Measurements from ENCODE around the gene PTPRM. TPM values are rescaled to one million over a fixed set of nuclear protein-coding genes. Genes with fewer than 3 reads are reported as not detected.

PTPRM gene
- total RNA-seq, 4 donors from 2014 or later = 206 to 337 (median 255) TPM

DNA sequence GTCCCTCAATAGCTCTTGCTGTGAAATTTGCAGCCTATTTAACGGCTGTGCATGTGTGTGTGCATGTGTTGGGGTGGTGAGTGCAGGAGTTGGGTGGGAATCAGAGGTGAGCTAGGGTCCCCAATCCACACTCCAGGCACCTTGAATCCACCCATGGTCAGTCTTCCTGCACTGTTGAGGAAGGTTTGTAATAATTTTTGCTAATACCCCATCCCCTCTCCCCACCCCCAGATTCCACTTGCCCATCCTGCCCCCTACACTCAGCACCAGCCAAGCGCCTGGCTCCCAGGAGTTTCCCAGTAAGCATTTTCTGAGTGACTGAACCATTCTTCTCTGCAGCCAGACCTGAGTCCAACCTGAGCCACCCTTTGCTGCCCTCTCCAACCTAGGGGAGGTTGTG lies 833.7 kb downstream of the PTPRM start:
- TF ChIP-seq, protein P1, sequence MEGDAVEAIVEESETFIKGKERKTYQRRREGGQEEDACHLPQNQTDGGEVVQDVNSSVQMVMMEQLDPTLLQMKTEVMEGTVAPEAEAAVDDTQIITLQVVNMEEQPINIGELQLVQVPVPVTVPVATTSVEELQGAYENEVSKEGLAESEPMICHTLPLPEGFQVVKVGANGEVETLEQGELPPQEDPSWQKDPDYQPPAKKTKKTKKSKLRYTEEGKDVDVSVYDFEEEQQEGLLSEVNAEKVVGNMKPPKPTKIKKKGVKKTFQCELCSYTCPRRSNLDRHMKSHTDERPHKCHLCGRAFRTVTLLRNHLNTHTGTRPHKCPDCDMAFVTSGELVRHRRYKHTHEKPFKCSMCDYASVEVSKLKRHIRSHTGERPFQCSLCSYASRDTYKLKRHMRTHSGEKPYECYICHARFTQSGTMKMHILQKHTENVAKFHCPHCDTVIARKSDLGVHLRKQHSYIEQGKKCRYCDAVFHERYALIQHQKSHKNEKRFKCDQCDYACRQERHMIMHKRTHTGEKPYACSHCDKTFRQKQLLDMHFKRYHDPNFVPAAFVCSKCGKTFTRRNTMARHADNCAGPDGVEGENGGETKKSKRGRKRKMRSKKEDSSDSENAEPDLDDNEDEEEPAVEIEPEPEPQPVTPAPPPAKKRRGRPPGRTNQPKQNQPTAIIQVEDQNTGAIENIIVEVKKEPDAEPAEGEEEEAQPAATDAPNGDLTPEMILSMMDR (IDR thresholded peaks at IDR 0.05; ENCODE audit: low read depth) = no peak

DNA sequence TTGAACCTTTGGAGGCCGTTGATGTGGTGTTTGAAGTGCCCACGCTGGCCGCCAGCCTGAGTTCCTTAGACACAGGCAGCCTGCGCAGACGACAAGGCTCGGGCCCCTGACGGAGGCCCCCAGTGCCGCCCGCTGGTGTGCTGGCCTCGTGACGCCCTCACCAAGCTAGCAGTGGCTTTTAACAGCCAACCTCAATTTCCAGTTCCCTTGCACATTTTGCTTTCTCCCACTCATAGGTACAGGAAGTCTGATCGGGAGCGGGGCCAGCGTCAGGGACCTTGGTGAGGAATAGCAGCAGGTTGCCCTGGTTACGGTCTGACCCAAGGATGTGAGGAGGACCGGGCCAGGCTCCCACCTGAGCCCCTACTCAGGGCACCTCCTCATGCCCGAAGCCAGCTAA lies 834.5 kb downstream of the PTPRM start:
- TF ChIP-seq, protein P1 (IDR thresholded peaks at IDR 0.05; ENCODE audit: low read depth) = no peak

DNA sequence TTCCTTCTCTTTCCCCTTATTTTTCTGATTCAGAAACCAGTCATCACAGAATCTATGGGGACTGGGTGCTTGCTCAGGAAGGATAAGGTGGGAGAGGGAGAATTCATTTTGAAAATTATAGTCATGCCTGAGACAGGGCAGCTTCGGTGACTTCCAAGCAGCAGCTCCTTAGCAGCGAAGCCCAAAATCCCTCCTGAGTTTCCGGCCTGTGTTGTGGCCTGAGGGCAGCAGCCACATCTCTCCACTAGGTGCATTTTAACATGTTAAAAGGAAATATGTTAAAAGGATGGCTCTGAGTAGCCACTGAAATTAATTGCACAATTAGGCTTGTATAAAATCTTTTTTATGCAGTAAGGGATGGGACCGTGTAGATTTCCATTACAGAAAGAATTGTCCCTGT lies 835.1 kb downstream of the PTPRM start:
- TF ChIP-seq, protein P1 (IDR thresholded peaks at IDR 0.05; ENCODE audit: low read depth) = no peak

DNA sequence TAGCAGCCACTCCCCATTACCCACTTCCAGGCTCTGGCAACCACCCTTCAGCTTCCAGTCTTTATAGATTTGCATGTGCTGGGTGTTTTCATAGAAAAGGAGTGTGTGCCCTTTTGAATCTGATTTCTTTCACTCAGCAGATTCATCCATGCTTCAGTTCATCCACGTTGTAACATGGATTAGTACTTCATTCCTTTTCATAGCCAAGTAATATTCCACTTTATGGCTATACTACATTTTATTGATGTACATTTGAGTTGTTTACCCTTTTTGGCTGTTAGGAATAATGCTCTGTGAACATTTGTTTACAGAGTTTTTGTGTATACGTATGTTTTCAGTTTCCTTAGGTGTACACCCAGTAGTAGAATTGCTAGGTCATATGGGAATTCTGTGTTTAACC lies 836.6 kb downstream of the PTPRM start:
- TF ChIP-seq, protein P1 (IDR thresholded peaks at IDR 0.05; ENCODE audit: low read depth) = no peak

DNA sequence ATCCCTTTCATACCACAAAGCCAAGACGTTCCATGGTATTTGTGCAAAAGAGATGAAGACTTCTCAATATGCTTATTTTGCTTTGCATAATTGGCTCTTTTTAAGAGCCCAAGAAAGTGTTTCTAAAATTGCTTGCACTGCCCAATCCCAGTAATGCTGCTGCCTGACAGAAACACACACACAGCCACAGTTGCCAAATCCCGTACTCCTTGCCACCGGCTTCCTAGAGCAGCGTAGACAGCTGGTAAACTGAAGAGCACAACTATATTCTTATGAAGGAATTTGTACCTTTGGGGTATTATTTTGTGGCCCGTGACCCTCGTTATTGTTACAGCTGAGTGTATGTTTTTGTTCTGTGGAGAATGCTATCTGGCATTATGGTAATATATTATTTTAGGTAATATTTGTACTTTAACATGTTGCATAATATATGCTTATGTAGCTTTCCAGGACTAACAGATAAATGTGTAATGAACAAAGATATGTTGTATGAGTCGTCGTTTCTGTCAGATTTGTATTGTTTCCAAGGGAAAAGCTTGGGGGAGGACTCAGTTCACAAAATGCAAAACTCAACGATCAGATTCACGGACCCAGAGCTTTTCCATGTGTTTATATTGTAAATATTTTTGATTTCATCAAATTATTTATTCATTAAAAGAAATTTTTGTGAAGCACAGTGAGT lies 839.2 kb downstream of the PTPRM start:
- TF ChIP-seq, protein P1 (IDR thresholded peaks at IDR 0.05; ENCODE audit: low read depth) = no peak

DNA sequence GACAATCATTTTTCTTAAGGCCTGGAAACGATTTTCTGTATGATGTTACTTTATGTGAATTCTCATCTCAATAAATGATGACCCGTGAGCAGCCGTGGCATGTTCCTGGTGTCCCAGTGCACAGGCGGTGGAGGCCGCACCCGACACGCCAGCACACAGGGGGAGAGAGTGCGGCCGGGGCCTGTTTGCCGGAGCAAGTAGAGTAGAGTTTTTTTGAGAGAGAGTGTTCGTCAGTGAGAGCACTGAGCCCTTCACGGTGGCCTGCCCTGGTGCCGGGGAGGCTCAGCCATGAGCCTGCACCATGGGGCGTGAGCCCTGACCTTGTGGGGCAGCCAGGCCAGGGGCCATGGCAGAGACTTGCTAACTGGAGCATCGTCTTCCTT lies 839.7 kb downstream of the PTPRM start:
- TF ChIP-seq, protein P1 (IDR thresholded peaks at IDR 0.05; ENCODE audit: low read depth) = no peak

DNA sequence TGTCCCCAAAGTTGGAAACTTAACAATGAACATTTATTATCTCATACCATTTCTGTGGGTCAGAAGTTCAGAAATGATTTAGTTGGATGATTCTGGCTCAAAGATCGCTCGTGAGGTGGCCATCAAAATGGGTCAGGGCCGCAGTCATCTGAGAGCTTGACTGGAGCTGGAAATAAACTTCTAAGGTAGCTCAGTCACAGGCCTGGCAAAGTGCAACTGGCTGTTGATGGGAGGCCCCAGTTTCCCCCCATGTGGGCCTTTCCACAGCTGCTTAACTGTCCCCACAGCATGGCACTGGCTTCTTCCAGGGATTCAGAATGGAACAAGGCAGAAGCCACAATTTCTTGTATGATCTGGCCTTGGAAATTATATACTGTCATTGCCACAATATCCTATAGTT lies 842.0 kb downstream of the PTPRM start:
- TF ChIP-seq, protein P1 (IDR thresholded peaks at IDR 0.05; ENCODE audit: low read depth) = no peak

Data from subcutaneous adipose tissue (tissue), 4 donors.